GM12874 (cell line): Measurements from ENCODE around the gene CORO7.

Source experiments
- TF ChIP-seq, protein P1 (sequence below): IDR thresholded peaks from 2 replicates; pipeline ENCODE4 v1.5.1; 2011; ENCODE audit warnings: low read depth, mild to moderate bottlenecking, control low read depth, low read length, moderate library complexity; ENCODE audit not compliant: insufficient read depth

The CORO7 gene

DNA sequence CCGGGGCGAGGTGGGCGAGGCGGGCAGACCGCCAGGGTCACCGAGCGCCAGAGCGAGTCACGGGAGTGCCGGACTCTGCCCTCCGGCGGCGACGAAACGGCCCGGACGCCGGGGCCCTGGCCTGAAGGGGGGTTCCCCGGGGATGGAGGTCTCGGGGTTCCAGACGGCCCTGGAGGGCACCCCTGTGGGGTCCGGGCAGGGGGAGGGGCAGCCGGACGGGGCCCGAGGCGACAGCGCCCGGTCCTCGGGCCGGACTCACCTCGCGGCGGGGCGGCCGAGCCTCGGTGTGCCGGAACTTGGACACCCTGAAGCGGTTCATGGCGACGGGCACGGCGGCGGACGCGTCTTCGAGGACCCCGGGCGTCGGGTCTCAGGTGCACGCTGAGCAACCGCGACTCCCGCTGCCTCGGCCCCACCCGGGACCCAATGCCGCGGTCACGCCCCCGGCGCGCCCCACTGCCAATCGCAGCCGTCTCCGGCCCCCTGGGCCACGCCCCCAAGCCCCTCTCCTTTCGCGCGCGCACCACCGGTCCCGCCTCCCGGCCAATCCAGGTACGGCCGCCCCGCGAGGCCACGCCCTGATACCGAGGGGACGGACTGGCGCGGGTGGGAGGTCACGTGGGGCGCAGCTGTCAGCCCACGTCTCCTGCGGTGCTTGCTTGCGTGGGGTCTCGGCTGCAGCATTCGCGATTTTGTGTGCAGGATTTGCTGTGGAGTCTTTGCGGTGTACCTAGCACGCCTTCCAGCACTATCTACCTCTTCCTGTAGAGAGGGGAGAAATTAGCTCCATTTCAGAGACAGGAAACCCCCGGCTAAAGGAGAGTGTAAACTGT lies at the start of gene CORO7:
CORO7 (minus strand) TSS at position 397 of the 833 bp plus-strand sequence; CDS start at position 319, 78 bp downstream.
- TF ChIP-seq, protein P1, sequence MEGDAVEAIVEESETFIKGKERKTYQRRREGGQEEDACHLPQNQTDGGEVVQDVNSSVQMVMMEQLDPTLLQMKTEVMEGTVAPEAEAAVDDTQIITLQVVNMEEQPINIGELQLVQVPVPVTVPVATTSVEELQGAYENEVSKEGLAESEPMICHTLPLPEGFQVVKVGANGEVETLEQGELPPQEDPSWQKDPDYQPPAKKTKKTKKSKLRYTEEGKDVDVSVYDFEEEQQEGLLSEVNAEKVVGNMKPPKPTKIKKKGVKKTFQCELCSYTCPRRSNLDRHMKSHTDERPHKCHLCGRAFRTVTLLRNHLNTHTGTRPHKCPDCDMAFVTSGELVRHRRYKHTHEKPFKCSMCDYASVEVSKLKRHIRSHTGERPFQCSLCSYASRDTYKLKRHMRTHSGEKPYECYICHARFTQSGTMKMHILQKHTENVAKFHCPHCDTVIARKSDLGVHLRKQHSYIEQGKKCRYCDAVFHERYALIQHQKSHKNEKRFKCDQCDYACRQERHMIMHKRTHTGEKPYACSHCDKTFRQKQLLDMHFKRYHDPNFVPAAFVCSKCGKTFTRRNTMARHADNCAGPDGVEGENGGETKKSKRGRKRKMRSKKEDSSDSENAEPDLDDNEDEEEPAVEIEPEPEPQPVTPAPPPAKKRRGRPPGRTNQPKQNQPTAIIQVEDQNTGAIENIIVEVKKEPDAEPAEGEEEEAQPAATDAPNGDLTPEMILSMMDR, result no peak

DNA sequence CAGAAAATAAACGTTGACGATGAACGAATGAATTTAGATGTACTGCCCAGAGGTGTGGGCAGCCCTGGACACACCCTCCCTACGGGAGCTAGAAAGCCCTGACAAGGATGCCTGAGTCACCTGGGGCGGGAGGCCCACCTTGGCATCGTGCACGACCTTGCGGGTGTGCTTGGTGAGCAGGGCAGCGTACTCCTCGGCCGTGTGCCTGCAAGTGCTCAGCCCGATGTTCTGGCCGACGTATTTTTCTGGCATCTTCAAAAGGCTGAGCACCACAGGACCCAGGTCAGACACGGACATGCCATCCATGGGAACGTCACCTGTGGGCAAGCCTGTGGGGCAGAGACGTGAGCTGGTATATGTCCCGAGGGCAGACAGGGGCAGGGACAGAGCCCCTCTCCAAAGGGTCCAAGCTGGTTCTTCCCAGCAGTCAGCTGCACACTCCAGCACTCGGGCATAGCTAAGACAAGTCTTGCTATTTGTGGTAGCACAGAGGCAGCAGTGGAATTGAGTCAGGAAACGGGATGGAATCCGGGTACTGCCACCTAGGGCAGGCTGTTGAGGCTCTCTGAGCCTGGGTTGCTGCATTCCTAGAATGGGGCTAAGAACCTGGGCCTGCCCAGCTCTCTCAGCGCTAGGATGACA lies 47.2 kb upstream of the CORO7 start:
- TF ChIP-seq, protein P1, result no peak

DNA sequence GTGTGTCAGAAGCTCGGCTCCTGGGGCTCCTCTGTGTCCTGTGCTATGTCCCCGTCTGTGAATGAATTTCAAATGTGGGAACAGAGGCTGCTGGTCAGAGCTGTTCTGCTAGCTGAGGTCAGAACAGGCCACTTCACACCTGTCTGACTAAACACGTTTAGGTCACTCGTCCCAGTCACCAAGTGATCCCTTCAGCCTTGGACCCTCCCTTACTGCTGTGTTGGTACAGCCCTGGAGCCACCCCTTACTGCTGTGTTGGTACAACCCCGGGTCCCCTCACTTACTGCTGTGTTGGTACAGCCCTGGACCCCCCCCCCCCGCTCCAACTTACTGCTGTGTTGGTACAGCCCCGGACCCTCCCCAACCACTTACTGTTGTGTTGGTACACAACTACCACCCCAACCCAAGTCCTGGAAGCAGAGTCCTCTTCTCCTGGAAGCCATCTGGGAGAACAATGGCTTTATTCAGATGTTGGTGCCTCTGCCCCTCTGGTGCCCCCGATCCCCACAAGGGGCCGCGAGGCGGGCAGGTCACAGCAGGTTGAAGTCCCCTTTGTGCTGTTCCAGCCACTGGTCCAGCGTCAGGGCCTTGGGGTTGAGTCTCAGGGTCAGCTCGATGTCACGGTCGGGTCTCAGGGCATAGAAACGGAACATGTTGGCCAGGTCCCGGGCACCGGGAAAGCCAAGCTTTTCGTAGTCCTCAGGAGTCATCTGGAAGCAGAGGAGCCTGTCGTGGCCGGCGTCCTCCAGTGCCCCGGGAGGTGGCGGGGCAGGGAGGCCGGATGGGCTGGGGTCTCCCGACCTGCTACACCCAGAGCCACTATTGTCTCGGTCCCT lies 45.1 kb upstream of the CORO7 start:
- TF ChIP-seq, protein P1, result no peak

DNA sequence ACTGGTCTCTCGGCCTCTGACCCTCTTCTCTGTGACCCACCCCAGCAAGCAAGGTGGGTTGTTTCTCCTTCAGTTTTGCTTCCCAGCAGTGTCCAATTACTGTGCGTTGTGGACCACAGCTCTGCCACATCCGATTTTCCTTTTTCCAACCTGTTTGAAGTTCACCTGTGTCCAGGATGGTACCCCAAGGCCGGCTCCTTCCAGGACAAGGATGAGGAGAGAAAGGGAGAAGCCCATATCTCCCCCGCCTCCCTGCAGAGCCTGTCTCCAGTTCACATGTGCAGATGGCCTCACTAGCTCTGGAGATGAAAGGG lies 44.5 kb upstream of the CORO7 start:
- TF ChIP-seq, protein P1, result no peak

DNA sequence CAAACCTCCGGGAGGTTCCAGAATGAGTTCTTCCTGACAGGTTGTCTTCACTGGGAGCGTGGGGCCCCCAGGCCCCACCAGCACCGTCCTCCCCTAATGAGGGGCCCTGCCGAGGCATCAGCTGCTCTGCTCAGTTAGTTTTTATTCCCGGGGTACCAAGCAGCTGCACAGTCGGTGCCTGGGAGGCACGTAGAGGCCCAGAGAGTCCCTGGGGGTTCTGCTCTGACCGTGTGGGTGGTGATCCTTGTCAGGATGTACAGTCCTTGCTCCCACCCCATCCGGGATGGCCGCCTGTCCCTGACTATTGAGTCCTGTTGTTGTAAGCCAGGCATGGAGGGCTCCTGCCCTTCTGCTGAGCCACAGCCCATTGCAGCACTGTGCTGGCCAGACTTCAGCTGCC lies 39.6 kb upstream of the CORO7 start:
- TF ChIP-seq, protein P1, result no peak

DNA sequence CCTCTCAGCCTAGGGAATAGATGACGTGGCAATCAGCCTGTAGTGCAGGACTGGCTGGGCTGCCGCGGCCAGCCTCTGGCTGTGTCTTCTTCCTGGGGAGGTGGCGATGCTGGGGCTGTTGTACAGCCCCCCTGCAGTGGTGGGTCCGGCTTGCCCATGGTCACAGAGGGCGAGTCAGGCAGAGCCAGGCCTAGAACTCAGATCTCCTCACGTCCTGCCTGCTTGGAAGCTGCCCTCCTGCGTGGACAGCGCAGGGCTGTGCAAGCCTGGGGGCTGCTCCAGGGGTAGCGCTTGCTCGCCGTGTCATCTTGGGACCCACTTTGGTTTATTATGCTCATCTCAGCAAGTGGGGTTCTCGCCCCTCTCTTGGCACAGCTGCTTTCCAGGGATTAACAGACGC lies 38.7 kb upstream of the CORO7 start:
- TF ChIP-seq, protein P1, result no peak

DNA sequence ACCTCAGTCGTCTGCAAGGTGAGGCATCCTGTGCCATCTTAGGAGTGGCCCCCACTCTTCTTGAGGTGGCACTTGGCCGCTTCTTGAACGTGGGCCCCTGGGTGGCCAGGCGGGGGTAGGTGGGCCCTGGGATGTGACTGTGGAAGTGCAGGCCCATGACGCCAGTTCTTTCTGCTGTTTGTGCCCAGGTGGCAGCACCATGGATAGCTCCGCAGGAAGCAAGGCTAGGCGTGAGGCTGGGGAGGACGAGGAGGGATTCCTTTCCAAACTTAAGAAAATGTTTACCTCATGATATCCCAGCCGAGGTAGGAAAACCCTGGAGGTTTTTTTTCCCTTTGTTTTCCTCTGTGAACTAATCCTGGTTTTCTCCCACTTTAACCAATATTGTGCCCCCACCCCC lies 38.2 kb upstream of the CORO7 start:
- TF ChIP-seq, protein P1, result no peak
